Panc1 (cell line): Measurements from ENCODE around the gene ACE2. TPM values are rescaled to one million over a fixed set of nuclear protein-coding genes. Genes with fewer than 3 reads are reported as not detected.

Experiments used
- ATAC-seq: fragments of 200-7000 bp; cut with Tn5 transposase; 2 replicates; pipeline ENCODE4 v1.9.1; 2020; ENCODE audit warnings: mild to moderate bottlenecking, moderate library complexity
- BruUV-seq: library from RNA; stranded (reverse); fragments of 400-500 nt; replicated peaks from 2 replicates; lab custom pipeline; 2021; lab: Mats Ljungman, UMichigan
- CTCF ChIA-PET: fragments of 300-600 bp; sonication (Branson Sonifier 250); formaldehyde crosslinking; loops from one replicate; lab custom pipeline; 2022; ENCODE audit warnings: antibody characterized with exemption; lab: Charles Lee
- POLR2A ChIA-PET: fragments of 300-600 bp; sonication (Branson Sonifier 250); formaldehyde crosslinking; loops from one replicate; lab custom pipeline; 2022; ENCODE audit warnings: antibody characterized with exemption; lab: Charles Lee
- DNase-seq: peaks from one replicate; pipeline ENCODE4 v3.0.0-alpha.2; 2010; ENCODE audit warnings: low read depth, low spot score
- H3K27ac ChIP-seq: 2 replicates; pipeline ENCODE4 v1.5.1; 2011; ENCODE audit warnings: mild to moderate bottlenecking, low read length, inconsistent platforms
- H3K27me3 ChIP-seq: fragments of 200-500 bp; sonication (Bioruptor generic); 2 replicates; pipeline ENCODE4 v1.6.0; 2014; ENCODE audit warnings: low read length, inconsistent platforms; ENCODE audit not compliant: control insufficient read depth, insufficient read depth
- H3K36me3 ChIP-seq: fragments of 200-500 bp; sonication (Bioruptor generic); 2 replicates; pipeline ENCODE4 v1.5.1; 2014; ENCODE audit warnings: inconsistent platforms, mild to moderate bottlenecking, low read length, moderate library complexity; ENCODE audit not compliant: control insufficient read depth, insufficient read depth
- H3K4me1 ChIP-seq: 2 replicates; pipeline ENCODE4 v1.5.1; 2011; ENCODE audit warnings: inconsistent platforms, mild to moderate bottlenecking, low read length, moderate library complexity; ENCODE audit not compliant: control insufficient read depth, insufficient read depth
- H3K4me3 ChIP-seq, 2 experiments: 2 replicates each; pipeline ENCODE4 v1.5.1; 2011 to 2012; ENCODE audit warnings: low read depth in 2 of 2, low read length in 2 of 2, mild to moderate bottlenecking in 2 of 2, inconsistent platforms in 1 of 2, moderate library complexity in 1 of 2
- H3K9me3 ChIP-seq: fragments of 200-500 bp; sonication (Bioruptor generic); 2 replicates; pipeline ENCODE4 v1.5.1; 2014; ENCODE audit warnings: low read depth, mild to moderate bottlenecking, inconsistent platforms, low read length, moderate library complexity; ENCODE audit not compliant: control insufficient read depth, insufficient read depth
- POLR2AphosphoS5 ChIP-seq: IDR thresholded peaks from 2 replicates; pipeline ENCODE4 v1.6.1; 2012; ENCODE audit warnings: mild to moderate bottlenecking, low read depth, low read length, moderate library complexity
- REST ChIP-seq, 2 experiments: IDR thresholded peaks; 2 replicates each; pipeline ENCODE4 v1.6.1; 2011 to 2012; ENCODE audit warnings: low read depth in 2 of 2, control low read depth in 1 of 2, low read length in 1 of 2, mild to moderate bottlenecking in 1 of 2, moderate library complexity in 1 of 2; ENCODE audit not compliant: insufficient read depth in 1 of 2
- SIN3A ChIP-seq: IDR thresholded peaks from 2 replicates; pipeline ENCODE4 v1.6.1; 2012; ENCODE audit warnings: low read depth, mild to moderate bottlenecking, low read length, moderate library complexity, borderline replicate concordance; ENCODE audit not compliant: insufficient read depth
- TCF7L2 ChIP-seq: IDR thresholded peaks from 2 replicates; pipeline ENCODE4 v1.6.1; 2011; ENCODE audit warnings: mild to moderate bottlenecking, low read depth, low read length, inconsistent platforms
- in situ Hi-C: cut with HindIII; loops from 2 replicates; pipeline ENCODE4 v1.10.0; 2016; ENCODE audit warnings: low sequenced_read_pairs, low pct_unique_long_range_greater_than_20kb
- intact Hi-C: fragments of 100-400 bp; cut with micrococcal nuclease; formaldehyde crosslinking; loops from one replicate; pipeline ENCODE4 v1.10.0; 2022; ENCODE audit not compliant: unreplicated experiment
- total RNA-seq: library from RNA; stranded (reverse); gene quantifications from one replicate; pipeline ENCODE4 v1.2.1, GENCODE V29; 2021; ENCODE audit not compliant: unreplicated experiment
- TF ChIP-seq, protein P1 (sequence below): fragments of 450-650 bp; IDR thresholded peaks from 2 replicates; pipeline ENCODE4 v1.5.1; 2017; ENCODE audit warnings: mild to moderate bottlenecking

Gene ACE2
- total RNA-seq, 1 experiment from 2014 or later: not detected

DNA sequence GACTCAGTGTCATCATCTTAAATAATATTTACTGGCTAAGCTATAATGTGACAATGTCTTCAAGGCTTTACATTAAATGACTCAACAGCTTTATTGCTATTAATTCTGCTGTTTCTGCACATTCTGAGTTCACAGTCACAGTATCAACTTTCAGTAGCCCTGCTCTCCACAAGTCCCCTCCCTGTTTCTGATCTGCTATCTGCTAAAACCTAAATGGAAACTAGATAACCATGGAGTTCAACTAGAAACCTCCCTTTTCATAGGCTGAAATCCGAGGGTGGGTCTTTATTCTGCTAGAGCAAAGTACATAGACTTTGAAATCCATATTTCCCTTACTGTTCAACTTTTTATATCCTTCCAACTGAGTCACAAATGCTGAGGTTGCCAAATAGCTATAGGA is 5.4 kb upstream of the ACE2 start:
- CTCF ChIA-PET: no interaction called here

DNA sequence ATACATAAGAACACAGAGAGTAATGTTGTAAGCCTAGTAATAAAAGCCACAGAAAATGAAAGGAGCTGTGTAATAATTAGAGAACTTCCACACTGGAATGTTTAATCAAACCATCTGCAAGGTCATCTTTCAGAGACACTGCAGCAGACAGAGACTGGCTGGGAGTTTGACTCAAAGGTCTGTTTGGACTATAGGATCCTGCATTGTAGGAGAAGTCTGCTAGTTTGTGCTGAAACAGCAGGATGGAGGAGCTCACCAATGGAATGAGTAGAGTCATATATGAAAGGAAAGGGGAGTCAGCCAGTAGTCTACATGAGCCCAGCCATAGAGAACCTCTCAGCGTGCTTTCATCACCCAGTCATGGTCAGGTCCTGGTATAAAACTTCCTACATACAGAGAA is 4.5 kb upstream of the ACE2 start:
- Histone ChIP-seq H3K27me3 (no peaks in the 10 kb centered on the region), H3K4me3 (no peak overlapping the region), H3K27ac (no peak overlapping the region), H3K4me1 (no peaks in the 10 kb centered on the region), H3K9me3 (no peaks in the 10 kb centered on the region), H3K36me3 (no peaks in the 10 kb centered on the region)
- ChIA-PET POLR2A (no interaction called here), CTCF (no interaction called here)
- intact Hi-C loops: no loop called here
- no peak for ATAC-seq
- no peak for DNase-seq
- in situ Hi-C loops: no loop called here
- no TSS peak for BruUV-seq
- TF ChIP-seq REST (IDR thresholded peaks at IDR 0.05; ENCODE audit: insufficient read depth in 1 of 2, low read depth in 2 of 2, low read length in 1 of 2): no peak
- no peak for TF ChIP-seq TCF7L2

More for the DNA sequence above, 5.4 kb upstream of the ACE2 start:
- Histone ChIP-seq H3K9me3 (no peaks in the 10 kb centered on the region), H3K27ac (no peak overlapping the region), H3K4me3 (no peak overlapping the region), H3K27me3 (no peaks in the 10 kb centered on the region), H3K4me1 (no peaks in the 10 kb centered on the region), H3K36me3 (no peaks in the 10 kb centered on the region)
- no TSS peak for BruUV-seq
- no peak for TF ChIP-seq TCF7L2
- no peak for DNase-seq
- no peak for ATAC-seq
- intact Hi-C loops: no loop called here
- in situ Hi-C loops: no loop called here
- POLR2A ChIA-PET: no interaction called here

- Histone ChIP-seq H3K27me3 (no peaks in the 10 kb centered on the region), H3K4me3 (no peak overlapping the region), H3K9me3 (no peaks in the 10 kb centered on the region), H3K4me1 (no peaks in the 10 kb centered on the region), H3K36me3 (no peaks in the 10 kb centered on the region), H3K27ac (no peak overlapping the region)
- DNase-seq (no peak), ATAC-seq (no peak)
- in situ Hi-C loops (no loop called here), intact Hi-C loops (no loop called here)
- ChIA-PET POLR2A (no interaction called here), CTCF (no interaction called here)
- no peak for TF ChIP-seq TCF7L2
- TF ChIP-seq POLR2AphosphoS5: no peak
- TF ChIP-seq REST (IDR thresholded peaks at IDR 0.05; ENCODE audit: insufficient read depth in 1 of 2, low read depth in 2 of 2, low read length in 1 of 2): no peak
- no peak for TF ChIP-seq SIN3A
- TF ChIP-seq, protein P1, sequence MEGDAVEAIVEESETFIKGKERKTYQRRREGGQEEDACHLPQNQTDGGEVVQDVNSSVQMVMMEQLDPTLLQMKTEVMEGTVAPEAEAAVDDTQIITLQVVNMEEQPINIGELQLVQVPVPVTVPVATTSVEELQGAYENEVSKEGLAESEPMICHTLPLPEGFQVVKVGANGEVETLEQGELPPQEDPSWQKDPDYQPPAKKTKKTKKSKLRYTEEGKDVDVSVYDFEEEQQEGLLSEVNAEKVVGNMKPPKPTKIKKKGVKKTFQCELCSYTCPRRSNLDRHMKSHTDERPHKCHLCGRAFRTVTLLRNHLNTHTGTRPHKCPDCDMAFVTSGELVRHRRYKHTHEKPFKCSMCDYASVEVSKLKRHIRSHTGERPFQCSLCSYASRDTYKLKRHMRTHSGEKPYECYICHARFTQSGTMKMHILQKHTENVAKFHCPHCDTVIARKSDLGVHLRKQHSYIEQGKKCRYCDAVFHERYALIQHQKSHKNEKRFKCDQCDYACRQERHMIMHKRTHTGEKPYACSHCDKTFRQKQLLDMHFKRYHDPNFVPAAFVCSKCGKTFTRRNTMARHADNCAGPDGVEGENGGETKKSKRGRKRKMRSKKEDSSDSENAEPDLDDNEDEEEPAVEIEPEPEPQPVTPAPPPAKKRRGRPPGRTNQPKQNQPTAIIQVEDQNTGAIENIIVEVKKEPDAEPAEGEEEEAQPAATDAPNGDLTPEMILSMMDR: no peak
- no TSS peak for BruUV-seq
These were observed 2.0 kb upstream of the ACE2 start for GRCh38 chrX:15602761-15603160.
